IMR-90 (cell line): ENCODE measurements around the gene ITGA5. TPM values are rescaled to one million over a fixed set of nuclear protein-coding genes. Genes with fewer than 3 reads are reported as not detected.

ENCODE experiments used
- ATAC-seq: fragments of 200-7000 bp; cut with Tn5 transposase; 2 replicates; pipeline ENCODE4 v1.9.1; 2020; ENCODE audit warnings: low read depth, mild to moderate bottlenecking, moderate library complexity
- BruUV-seq: library from RNA; stranded (reverse); fragments of 400-500 nt; replicated peaks from 2 replicates; lab custom pipeline; 2021; lab: Mats Ljungman, UMichigan
- CTCF ChIA-PET: fragments of 300-600 bp; formaldehyde crosslinking; extraction: SDS; loops from one replicate; lab custom pipeline; 2021; ENCODE audit warnings: antibody characterized with exemption; lab: Yijun Ruan, JAX
- POLR2A ChIA-PET: fragments of 300-600 bp; sonication (Branson Sonifier 250); formaldehyde crosslinking; loops from one replicate; lab custom pipeline; 2022; ENCODE audit warnings: antibody characterized with exemption; ENCODE audit not compliant: unreplicated experiment; lab: Charles Lee
- DNase-seq: peaks from one replicate; pipeline ENCODE4 v3.0.0; 2013
- H2AFZ ChIP-seq: replicated peaks from 2 replicates; pipeline ENCODE3; 2013; ENCODE audit warnings: low read length, mild to moderate bottlenecking; ENCODE audit not compliant: poor library complexity
- H2AK5ac ChIP-seq: 2 replicates; pipeline ENCODE4 v1.6.1; 2013; ENCODE audit warnings: low read depth, low read length, inconsistent platforms
- H2AK9ac ChIP-seq: replicated peaks from 2 replicates; pipeline ENCODE3; 2013; ENCODE audit warnings: mild to moderate bottlenecking, low read depth, low read length, moderate library complexity; ENCODE audit not compliant: poor library complexity
- H2BK120ac ChIP-seq: 2 replicates; pipeline ENCODE4 v1.6.1; 2013; ENCODE audit warnings: low read depth, low read length, inconsistent platforms
- H2BK15ac ChIP-seq: 3 replicates; pipeline ENCODE4 v1.6.1; 2013; ENCODE audit warnings: low read depth, low read length, inconsistent platforms
- H2BK20ac ChIP-seq: 2 replicates; pipeline ENCODE4 v1.6.1; 2013; ENCODE audit warnings: low read depth, mild to moderate bottlenecking, inconsistent platforms, low read length, moderate library complexity
- H2BK5ac ChIP-seq: 2 replicates; pipeline ENCODE4 v1.6.1; 2013; ENCODE audit warnings: mild to moderate bottlenecking, low read depth, low read length, inconsistent platforms; ENCODE audit not compliant: poor library complexity, severe bottlenecking
- H3K14ac ChIP-seq: replicated peaks from 2 replicates; pipeline ENCODE4 v1.6.1; 2013; ENCODE audit warnings: low read depth, low read length, inconsistent platforms
- H3K18ac ChIP-seq: 2 replicates; pipeline ENCODE4 v1.6.1; 2013; ENCODE audit warnings: low read depth, low read length, control low read depth
- H3K23ac ChIP-seq: 2 replicates; pipeline ENCODE4 v1.6.1; 2013; ENCODE audit warnings: low read depth, low read length, inconsistent platforms
- H3K27ac ChIP-seq: 2 replicates; pipeline ENCODE4 v1.5.1; 2013; ENCODE audit warnings: mild to moderate bottlenecking, control low read depth, low read length; ENCODE audit not compliant: insufficient read depth
- H3K27me3 ChIP-seq: 2 replicates; pipeline ENCODE4 v1.6.1; 2013; ENCODE audit warnings: low read length; ENCODE audit not compliant: control insufficient read depth, insufficient read depth
- H3K36me3 ChIP-seq: 2 replicates; pipeline ENCODE4 v1.6.1; 2013; ENCODE audit warnings: low read length, mixed read lengths; ENCODE audit not compliant: control insufficient read depth, insufficient read depth
- H3K4ac ChIP-seq: 2 replicates; pipeline ENCODE4 v1.6.1; 2013; ENCODE audit warnings: low read depth, low read length, inconsistent platforms
- H3K4me1 ChIP-seq: 2 replicates; pipeline ENCODE4 v1.6.1; 2013; ENCODE audit warnings: low read length, mixed read lengths; ENCODE audit not compliant: control insufficient read depth, insufficient read depth
- H3K4me2 ChIP-seq: 2 replicates; pipeline ENCODE4 v1.6.1; 2013; ENCODE audit warnings: low read depth, mild to moderate bottlenecking, control low read depth, low read length, moderate library complexity
- H3K4me3 ChIP-seq: 2 replicates; pipeline ENCODE4 v1.5.1; 2013; ENCODE audit warnings: low read depth, mild to moderate bottlenecking, control low read depth, low read length, moderate library complexity; ENCODE audit not compliant: insufficient read depth
- H3K56ac ChIP-seq: 2 replicates; pipeline ENCODE4 v1.6.1; 2013; ENCODE audit warnings: low read length, inconsistent platforms; ENCODE audit not compliant: insufficient read depth; ENCODE audit errors: extremely low read depth
- H3K79me1 ChIP-seq, 2 experiments: 2 replicates each; pipeline ENCODE4 v1.6.1; 2013; ENCODE audit warnings: low read length in 2 of 2, inconsistent platforms in 1 of 2, low read depth in 1 of 2
- H3K9ac ChIP-seq: 2 replicates; pipeline ENCODE4 v1.6.1; 2013; ENCODE audit warnings: low read depth, low read length, control low read depth
- H3K9me1 ChIP-seq: 2 replicates; pipeline ENCODE4 v1.6.1; 2013; ENCODE audit warnings: low read length, inconsistent platforms; ENCODE audit not compliant: insufficient read depth
- H3K9me3 ChIP-seq: 2 replicates; pipeline ENCODE4 v1.6.1; 2013; ENCODE audit warnings: low read length; ENCODE audit not compliant: control insufficient read depth, insufficient read depth
- H4K20me1 ChIP-seq: 2 replicates; pipeline ENCODE4 v1.6.1; 2013; ENCODE audit warnings: low read length, inconsistent platforms; ENCODE audit not compliant: insufficient read depth
- H4K5ac ChIP-seq: 2 replicates; pipeline ENCODE4 v1.6.1; 2013; ENCODE audit warnings: mild to moderate bottlenecking, low read depth, low read length, control low read depth
- H4K8ac ChIP-seq, 2 experiments: 2 replicates each; pipeline ENCODE4 v1.6.1; 2013; ENCODE audit warnings: low read depth in 2 of 2, low read length in 2 of 2, control low read depth in 1 of 2, inconsistent platforms in 1 of 2
- H4K91ac ChIP-seq: 2 replicates; pipeline ENCODE4 v1.6.1; 2013; ENCODE audit warnings: low read depth, low read length, inconsistent platforms; ENCODE audit not compliant: insufficient read depth
- BHLHE40 ChIP-seq: fragments of 150-350 bp; IDR thresholded peaks from 2 replicates; pipeline ENCODE4 v1.6.1; 2016; ENCODE audit warnings: mild to moderate bottlenecking, low read depth, low read length
- CTCF ChIP-seq: conservative IDR thresholded peaks from 2 replicates; pipeline ENCODE4 v1.5.1; 2012; ENCODE audit warnings: mild to moderate bottlenecking, low read depth, low read length, improper control_type of control experiment
- FOS ChIP-seq: fragments of 150-350 bp; IDR thresholded peaks from 2 replicates; pipeline ENCODE4 v1.6.1; 2016; ENCODE audit warnings: low read depth, low read length
- NFE2L2 ChIP-seq: fragments of 150-350 bp; IDR thresholded peaks from 2 replicates; pipeline ENCODE4 v1.6.1; 2016; ENCODE audit warnings: low read depth, mild to moderate bottlenecking, low read length
- POLR2A ChIP-seq: IDR thresholded peaks from 2 replicates; pipeline ENCODE4 v1.6.1; 2012; ENCODE audit warnings: mild to moderate bottlenecking, low read depth, low read length
- RAD21 ChIP-seq: IDR thresholded peaks from 2 replicates; pipeline ENCODE4 v1.6.1; 2012; ENCODE audit warnings: low read length, improper control_type of control experiment
- RCOR1 ChIP-seq: IDR thresholded peaks from 2 replicates; pipeline ENCODE4 v1.6.1; 2012; ENCODE audit warnings: mild to moderate bottlenecking, low read length, improper control_type of control experiment; ENCODE audit not compliant: insufficient replicate concordance
- RFX5 ChIP-seq: IDR thresholded peaks from 2 replicates; pipeline ENCODE4 v1.8.0; 2012; ENCODE audit warnings: low read depth, mild to moderate bottlenecking, low read length, moderate library complexity
- USF2 ChIP-seq: fragments of 150-350 bp; IDR thresholded peaks from 2 replicates; pipeline ENCODE4 v1.6.1; 2017; ENCODE audit warnings: mild to moderate bottlenecking, antibody characterized with exemption, low read length, low read depth
- WGBS, 2 experiments: methylation state at CpG; one replicate each; pipeline versions ENCODE4 v1.1.5 to v1.1.7; 2013; ENCODE audit warnings: missing lambda C conversion rate in 2 of 2; ENCODE audit not compliant: insufficient read length in 1 of 2; ENCODE audit errors: extremely low coverage in 2 of 2; 5-methylcytosine and 5-hydroxymethylcytosine counted together
- dilution Hi-C: fragments of 300-500 bp; cut with HindIII; formaldehyde crosslinking; loops from one replicate; pipeline ENCODE4 v1.14.3; 2018; ENCODE audit warnings: low sequenced_read_pairs; ENCODE audit not compliant: unreplicated experiment
- in situ Hi-C: fragments of 300-500 bp; cut with MboI; formaldehyde crosslinking; loops from 3 replicates; pipeline ENCODE4 v1.14.3; 2019; ENCODE audit warnings: low sequenced_read_pairs, inconsistent platforms, mixed read lengths
- intact Hi-C: fragments of 100-400 bp; cut with micrococcal nuclease; formaldehyde crosslinking; loops from 2 replicates; pipeline ENCODE4 v1.10.0; 2022
- polyA plus RNA-seq, 3 experiments: library from polyadenylated mRNA; depleted of rRNA; stranded (reverse); fragments of >200 nt; gene quantifications; 2 replicates each; pipeline ENCODE4 v1.2.3, GENCODE V29; 2012; ENCODE audit warnings: low replicate concordance in 1 of 3
- total RNA-seq: library from RNA; depleted of rRNA; stranded (reverse); fragments of >200 nt; gene quantifications from 2 replicates; pipeline ENCODE4 v1.2.3, GENCODE V29; 2012

The ITGA5 gene
- total and polyA plus RNA-seq, 2 of the 4 experiments (the other 2 are of a cell fraction) = 159 to 259 TPM

- Histone ChIP-seq H3K9me1 (no peaks in the 10 kb centered on the region; the same call in 1 of the 2 replicates), H2BK15ac (peak overlapping the region; percentile 27; the same call in 1 of the 3 replicates), H3K9me3 (no peaks in the 10 kb centered on the region), H3K4me2 (peak overlapping the region; percentile 37; the same call in 1 of the 2 replicates), H2AFZ (peak overlapping the region; percentile 89), H3K18ac (peak overlapping the region; percentile 16; the same call in 1 of the 2 replicates), H3K4ac (peak overlapping the region; percentile 64), H3K27me3 (no peaks in the 10 kb centered on the region), H3K36me3 (0 out of 2 replicates have a peak, but pooled peaks cover 1% of the 10 kb centered on the region), H4K8ac (peak overlapping the region; percentile 75 to 86; a peak in 3 of 4 replicates), H3K27ac (peak overlapping the region; percentile 34; the same call in 1 of the 2 replicates), H3K4me1 (peaks cover 10% of the 10 kb centered on the region; the same call in 1 of the 2 replicates), H3K23ac (0 out of 2 replicates have a peak overlapping the region, but pooled peaks have one; percentile 14), H4K20me1 (no peaks in the 10 kb centered on the region), H3K14ac (peak overlapping the region; percentile 72), H2BK5ac (no peak overlapping the region), H3K4me3 (no peak overlapping the region), H3K56ac (no peak overlapping the region), H2AK9ac (peak overlapping the region; percentile 3), H3K9ac (peak overlapping the region; percentile 57; the same call in 1 of the 2 replicates), H2BK120ac (peak overlapping the region; percentile 23; the same call in 1 of the 2 replicates), H4K5ac (peak overlapping the region; percentile 90), H2AK5ac (peak overlapping the region; percentile 20), H4K91ac (peak overlapping the region; percentile 43; the same call in 1 of the 2 replicates), H3K79me1 (no peaks in the 10 kb centered on the region), H2BK20ac (peak overlapping the region; percentile 43; the same call in 1 of the 2 replicates)
- WGBS, 2 experiments = 0% methylated on average over 3 of the region's 5 CpGs; no CpG with 5 or more reads in 1 of the 2 experiments
- intact Hi-C loops (loop anchor here (1.0 kb wide), 3 partner anchors 74 to 148 kb away; no protein-coding TSS in a partner anchor), dilution Hi-C loops (no loop called here), in situ Hi-C loops (no loop called here)
- ChIA-PET POLR2A (interaction anchor here (0.6 kb wide), 1 partner anchor 78 kb away, joined by 7 read pairs; no protein-coding TSS in a partner anchor), CTCF (interaction anchor here (1.0 to 2.4 kb wide), 9 partner anchors 9 to 154 kb away, joined by 3 to 15 read pairs (median 5); partner anchors contain the start of gene COPZ1)
- DNase-seq (no peak), ATAC-seq (no peak)
- BruUV-seq = no TSS peak
- TF ChIP-seq CTCF = no peak
- no peak for TF ChIP-seq RCOR1
- TF ChIP-seq FOS = no peak
- TF ChIP-seq RAD21 = no peak
- TF ChIP-seq USF2 = no peak
- no peak for TF ChIP-seq RFX5
- no peak for TF ChIP-seq BHLHE40
- no peak for TF ChIP-seq NFE2L2
- TF ChIP-seq POLR2A = no peak
Observed at GRCh38 chr12:54368025-54368708, 50.9 kb downstream of the ITGA5 start.
